HG03135 (cell line): Measurements from ENCODE around the gene ESYT2.
A peak's percentile ranks its signal among the peaks of the same experiment; 100 is the strongest.
"Not testable (repeated sequence)": the region's sequence is repeated elsewhere in the genome, so short reads cannot be mapped to it uniquely, and the experiment has no call there.

Experiments used
- ATAC-seq: cut with Tn5 transposase; IDR thresholded peaks from one replicate; pipeline ENCODE4 v1.9.1; 2021; ENCODE audit warnings: mild to moderate bottlenecking, moderate library complexity; ENCODE audit not compliant: unreplicated experiment

ESYT2 gene

GRCh38 chr7:158829342-158830210 is at the start of gene ESYT2:
ESYT2 (minus strand) TSS chr7:158829509; CDS start chr7:158829418, 91 bp downstream.
- peak; percentile 83 for ATAC-seq

- not testable (repeated sequence) for ATAC-seq
These were observed 49.1 kb upstream of the ESYT2 start for GRCh38 chr7:158878151-158879079.

GRCh38 chr7:158876984-158877383 is 47.7 kb upstream of the ESYT2 start:
- no peak for ATAC-seq

- ATAC-seq: no peak
These were observed 40.6 kb upstream of the ESYT2 start for GRCh38 chr7:158869876-158870275.

GRCh38 chr7:158868764-158869410 is 39.6 kb upstream of the ESYT2 start:
- ATAC-seq: no peak

- no peak for ATAC-seq
These were observed 38.1 kb upstream of the ESYT2 start for GRCh38 chr7:158867214-158867984.

- ATAC-seq: no peak
These were observed 36.7 kb upstream of the ESYT2 start for GRCh38 chr7:158865977-158866376.

GRCh38 chr7:158865462-158865922 is 36.2 kb upstream of the ESYT2 start:
- no peak for ATAC-seq

GRCh38 chr7:158864833-158865232 is 35.5 kb upstream of the ESYT2 start:
- ATAC-seq: no peak

GRCh38 chr7:158864507-158864820 is 35.2 kb upstream of the ESYT2 start:
- ATAC-seq: no peak

GRCh38 chr7:158863611-158864506 is 34.5 kb upstream of the ESYT2 start:
- ATAC-seq: peak; percentile 31

- ATAC-seq: peak; percentile 64
These were observed 33.8 kb upstream of the ESYT2 start for GRCh38 chr7:158862985-158863610.

- no peak for ATAC-seq
These were observed 32.8 kb upstream of the ESYT2 start for GRCh38 chr7:158861936-158862704.

GRCh38 chr7:158861004-158861787 is 31.9 kb upstream of the ESYT2 start:
- ATAC-seq: no peak

- ATAC-seq: no peak
These were observed 31.1 kb upstream of the ESYT2 start for GRCh38 chr7:158860394-158860793.

- no peak for ATAC-seq
These were observed 29.5 kb upstream of the ESYT2 start for GRCh38 chr7:158858592-158859503.
